Bronchial epithelial cell (primary cell): Measurements from ENCODE around the gene KIF3B. TPM values are rescaled to one million over a fixed set of nuclear protein-coding genes. Genes with fewer than 3 reads are reported as not detected.
"Not testable (repeated sequence)": the region's sequence is repeated elsewhere in the genome, so short reads cannot be mapped to it uniquely, and the experiment has no call there.

Experiments
- DNase-seq: peaks from one replicate; pipeline ENCODE4 v3.0.0-alpha.2; 2010; ENCODE audit warnings: low read depth
- FAIRE-seq: peaks from 2 replicates; lab custom pipeline; 2011; peaks lifted over from hg19 to GRCh38; lab: Jason Lieb, UNC
- H3K27me3 ChIP-seq: 2 replicates; pipeline ENCODE4 v1.5.1; 2011; ENCODE audit warnings: low read length; ENCODE audit not compliant: control insufficient read depth, insufficient read depth
- H3K36me3 ChIP-seq: 2 replicates; pipeline ENCODE4 v1.5.1; 2011; ENCODE audit warnings: low read length; ENCODE audit not compliant: control insufficient read depth, insufficient read depth
- H3K4me3 ChIP-seq: 2 replicates; pipeline ENCODE4 v1.5.1; 2011; ENCODE audit warnings: mild to moderate bottlenecking, low read depth, low read length, control low read depth
- total RNA-seq: library from RNA; depleted of rRNA; stranded (reverse); fragments of >200 nt; gene quantifications from 2 replicates; pipeline ENCODE4 v1.2.1, GENCODE V29; 2014
- TF ChIP-seq, protein P1 (sequence below): IDR thresholded peaks from 2 replicates; pipeline ENCODE4 v1.5.1; 2011; ENCODE audit warnings: mild to moderate bottlenecking, moderate library complexity, low read length, control low read depth, inconsistent platforms; ENCODE audit not compliant: insufficient read depth, severe bottlenecking

The KIF3B gene
- total RNA-seq, 1 donor from 2014 or later, result 11.1 TPM

DNA sequence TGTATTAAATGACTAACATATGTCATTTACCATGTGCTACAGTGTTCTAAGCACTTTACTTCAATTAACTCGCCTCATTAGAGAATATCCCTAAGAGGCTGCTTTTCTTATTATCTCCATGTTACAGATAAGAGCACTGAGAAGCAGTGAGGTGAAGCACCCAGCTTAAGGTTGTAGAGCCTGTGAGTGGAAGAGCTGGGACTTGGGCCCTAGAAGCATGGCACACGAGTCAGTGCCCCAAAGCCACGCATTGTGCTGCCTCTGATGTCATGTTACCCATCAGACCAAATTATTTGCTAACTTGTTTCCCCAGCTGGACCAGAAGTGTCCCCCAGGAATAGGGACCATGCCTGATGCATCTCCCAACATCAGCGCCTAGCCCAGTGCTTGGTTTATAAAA is 35.6 kb upstream of the KIF3B start:
- FAIRE-seq (no peak), DNase-seq (no peak)
- Histone ChIP-seq H3K27me3 (no peaks in the 10 kb centered on the region), H3K36me3 (no peaks in the 10 kb centered on the region), H3K4me3 (no peak overlapping the region)
- TF ChIP-seq, protein P1, sequence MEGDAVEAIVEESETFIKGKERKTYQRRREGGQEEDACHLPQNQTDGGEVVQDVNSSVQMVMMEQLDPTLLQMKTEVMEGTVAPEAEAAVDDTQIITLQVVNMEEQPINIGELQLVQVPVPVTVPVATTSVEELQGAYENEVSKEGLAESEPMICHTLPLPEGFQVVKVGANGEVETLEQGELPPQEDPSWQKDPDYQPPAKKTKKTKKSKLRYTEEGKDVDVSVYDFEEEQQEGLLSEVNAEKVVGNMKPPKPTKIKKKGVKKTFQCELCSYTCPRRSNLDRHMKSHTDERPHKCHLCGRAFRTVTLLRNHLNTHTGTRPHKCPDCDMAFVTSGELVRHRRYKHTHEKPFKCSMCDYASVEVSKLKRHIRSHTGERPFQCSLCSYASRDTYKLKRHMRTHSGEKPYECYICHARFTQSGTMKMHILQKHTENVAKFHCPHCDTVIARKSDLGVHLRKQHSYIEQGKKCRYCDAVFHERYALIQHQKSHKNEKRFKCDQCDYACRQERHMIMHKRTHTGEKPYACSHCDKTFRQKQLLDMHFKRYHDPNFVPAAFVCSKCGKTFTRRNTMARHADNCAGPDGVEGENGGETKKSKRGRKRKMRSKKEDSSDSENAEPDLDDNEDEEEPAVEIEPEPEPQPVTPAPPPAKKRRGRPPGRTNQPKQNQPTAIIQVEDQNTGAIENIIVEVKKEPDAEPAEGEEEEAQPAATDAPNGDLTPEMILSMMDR, result no peak

DNA sequence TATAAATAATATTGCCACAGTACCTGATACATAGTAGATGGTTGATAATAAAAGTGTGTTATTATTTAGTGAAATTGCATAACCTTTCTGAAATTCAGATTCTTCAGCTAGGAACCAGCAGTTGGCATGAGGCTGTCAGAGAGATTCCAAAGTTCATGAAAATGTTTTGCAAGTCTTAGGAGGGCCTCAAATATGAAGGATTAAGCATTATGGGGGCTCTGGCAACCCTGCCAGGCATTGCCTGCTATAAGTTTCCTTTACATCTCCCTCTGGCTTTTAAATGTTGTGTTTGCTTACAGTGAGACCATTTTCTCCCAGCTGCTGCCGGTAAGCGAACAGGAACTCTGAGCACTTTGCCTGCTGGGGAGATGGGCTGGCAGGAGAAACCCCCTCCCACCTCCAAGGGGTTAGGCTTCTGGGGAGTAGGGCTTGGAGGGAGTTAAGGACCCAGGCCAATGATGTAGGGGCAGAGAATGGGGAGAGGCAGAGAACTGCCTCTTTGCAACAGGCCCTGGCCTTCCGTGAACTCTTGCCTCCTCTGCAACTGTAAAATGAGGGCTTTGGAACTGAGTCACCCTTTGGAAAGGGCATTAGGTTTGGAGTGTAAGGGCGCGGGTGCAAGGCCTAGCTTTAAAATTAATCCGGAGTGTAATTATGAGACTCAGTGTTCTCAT is 33.2 kb upstream of the KIF3B start:
- TF ChIP-seq, protein P1, result no peak
- no peaks in the 10 kb centered on the region for H3K36me3 ChIP-seq
- DNase-seq, result no peak
- FAIRE-seq, result no peak
- H3K4me3 ChIP-seq, result no peak overlapping the region
- H3K27me3 ChIP-seq, result no peaks in the 10 kb centered on the region

DNA sequence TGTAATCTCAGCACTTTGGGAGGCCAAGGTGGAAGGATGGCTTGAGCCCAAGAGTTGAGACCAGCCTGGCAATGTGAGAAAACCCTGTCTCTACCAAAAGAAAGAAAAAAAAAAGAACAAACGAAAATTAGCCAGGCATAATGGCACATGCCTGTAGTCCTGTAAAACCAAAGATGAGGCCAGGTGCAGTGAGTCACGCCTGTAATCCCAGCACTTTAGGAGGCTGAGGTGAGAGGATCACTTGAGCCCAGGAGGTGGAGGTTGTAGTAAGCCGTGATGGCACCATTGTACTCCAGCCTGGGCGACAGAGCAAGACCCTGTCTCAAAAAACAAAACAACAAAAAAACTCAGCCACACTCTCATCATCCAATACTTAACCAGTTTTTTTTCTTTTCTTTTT is 32.5 kb upstream of the KIF3B start:
- Histone ChIP-seq H3K27me3 (no peaks in the 10 kb centered on the region), H3K4me3 (no peak overlapping the region), H3K36me3 (no peaks in the 10 kb centered on the region)
- TF ChIP-seq, protein P1, result no peak
- DNase-seq (no peak), FAIRE-seq (no peak)

DNA sequence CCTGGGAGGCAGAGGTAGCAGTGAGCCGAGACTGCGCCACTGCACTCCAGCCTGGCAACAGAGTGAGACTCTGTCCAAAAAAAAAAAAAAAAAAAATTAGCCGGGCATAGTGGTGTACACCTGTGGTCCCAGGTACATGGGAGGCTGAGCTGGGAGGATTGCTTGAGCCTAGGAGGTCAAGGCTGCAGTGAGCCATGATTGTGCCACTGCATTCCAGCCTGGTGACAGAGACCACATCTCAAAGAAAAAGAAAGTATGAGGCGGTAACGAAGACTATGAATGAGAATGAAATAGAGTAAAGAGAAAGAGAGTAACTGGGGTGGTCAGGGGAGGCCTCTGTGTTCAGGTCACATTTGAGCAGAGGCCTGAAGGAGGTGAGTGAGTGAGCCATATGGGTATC is 31.2 kb upstream of the KIF3B start:
- not testable (repeated sequence) for H3K36me3 ChIP-seq, FAIRE-seq, H3K27me3 ChIP-seq, H3K4me3 ChIP-seq, DNase-seq

DNA sequence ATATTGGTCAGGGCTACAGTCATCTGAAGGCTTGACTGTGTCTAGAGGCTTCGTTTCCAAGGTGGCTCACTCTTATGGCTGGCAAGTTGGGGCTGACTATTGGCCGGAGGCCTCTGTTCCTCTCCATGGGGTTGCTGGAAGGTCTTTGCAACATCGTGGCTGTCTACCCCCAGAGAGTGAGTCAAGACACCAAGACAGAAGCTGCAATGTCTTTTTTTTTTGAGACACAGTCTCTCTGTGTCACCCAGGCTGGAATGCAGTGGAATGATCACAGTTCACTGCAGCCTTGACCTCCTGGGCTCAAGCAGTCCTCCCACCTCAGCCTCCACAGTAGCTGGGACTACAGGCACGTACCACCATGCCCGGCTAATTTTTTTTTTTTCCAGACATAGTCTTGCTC is 29.4 kb upstream of the KIF3B start:
- Histone ChIP-seq H3K36me3 (no peaks in the 10 kb centered on the region), H3K4me3 (no peak overlapping the region), H3K27me3 (no peaks in the 10 kb centered on the region)
- DNase-seq, result no peak
- TF ChIP-seq, protein P1, result no peak
- no peak for FAIRE-seq

DNA sequence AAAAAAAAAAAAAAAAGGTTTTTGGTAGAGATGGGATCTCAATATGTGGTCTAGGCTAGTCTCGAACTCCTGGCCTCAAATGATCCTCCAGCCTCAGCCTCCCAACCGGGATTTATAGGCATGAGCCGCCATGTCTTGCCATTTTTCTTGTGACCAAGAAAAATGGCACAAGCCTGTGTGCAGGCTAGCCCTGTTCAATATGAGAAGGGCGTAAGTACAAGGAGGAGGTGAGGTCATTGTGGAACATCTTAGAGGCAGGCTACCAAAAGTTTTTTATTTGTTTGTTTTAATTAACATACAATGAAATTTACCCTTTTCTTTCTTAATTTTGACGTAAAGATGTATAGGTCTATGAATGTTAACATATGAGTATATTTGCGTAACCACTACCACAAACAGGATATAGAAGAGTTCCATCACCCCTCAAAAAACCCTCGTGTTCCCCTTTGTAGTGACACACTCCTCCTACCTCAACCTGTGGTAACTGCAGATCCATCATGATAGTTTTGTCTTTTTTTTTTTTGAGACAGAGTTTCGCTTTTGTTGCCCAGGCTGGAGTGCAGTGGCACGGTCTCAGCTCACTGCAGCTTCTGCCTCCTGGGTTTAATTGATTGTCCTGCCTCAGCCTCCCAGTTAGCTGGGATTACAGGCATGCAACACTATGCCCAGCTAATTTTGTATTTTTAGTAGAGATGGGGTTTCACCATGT is 28.3 kb upstream of the KIF3B start:
- TF ChIP-seq, protein P1, result no peak
- DNase-seq (no peak), FAIRE-seq (no peak)
- no peaks in the 10 kb centered on the region for H3K36me3 ChIP-seq
- no peaks in the 10 kb centered on the region for H3K27me3 ChIP-seq
- H3K4me3 ChIP-seq, result no peak overlapping the region
